IMR-90 (cell line): ENCODE data around the gene PRR16. TPM values are rescaled to one million over a fixed set of nuclear protein-coding genes. Genes with fewer than 3 reads are reported as not detected.
A peak's percentile ranks its signal among the peaks of the same experiment; 100 is the strongest.

Experiments used
- ATAC-seq: fragments of 200-7000 bp; cut with Tn5 transposase; 2 replicates; pipeline ENCODE4 v1.9.1; 2020; ENCODE audit warnings: low read depth, mild to moderate bottlenecking, moderate library complexity
- BruUV-seq: library from RNA; stranded (reverse); fragments of 400-500 nt; replicated peaks from 2 replicates; lab custom pipeline; 2021; lab: Mats Ljungman, UMichigan
- CTCF ChIA-PET: fragments of 300-600 bp; formaldehyde crosslinking; extraction: SDS; loops from one replicate; lab custom pipeline; 2021; ENCODE audit warnings: antibody characterized with exemption; lab: Yijun Ruan, JAX
- POLR2A ChIA-PET: fragments of 300-600 bp; sonication (Branson Sonifier 250); formaldehyde crosslinking; loops from one replicate; lab custom pipeline; 2022; ENCODE audit warnings: antibody characterized with exemption; ENCODE audit not compliant: unreplicated experiment; lab: Charles Lee
- DNase-seq: peaks from one replicate; pipeline ENCODE4 v3.0.0; 2013
- H2AFZ ChIP-seq: replicated peaks from 2 replicates; pipeline ENCODE3; 2013; ENCODE audit warnings: low read length, mild to moderate bottlenecking; ENCODE audit not compliant: poor library complexity
- H2AK5ac ChIP-seq: 2 replicates; pipeline ENCODE4 v1.6.1; 2013; ENCODE audit warnings: low read depth, low read length, inconsistent platforms
- H2AK9ac ChIP-seq: replicated peaks from 2 replicates; pipeline ENCODE3; 2013; ENCODE audit warnings: mild to moderate bottlenecking, low read depth, low read length, moderate library complexity; ENCODE audit not compliant: poor library complexity
- H2BK120ac ChIP-seq: 2 replicates; pipeline ENCODE4 v1.6.1; 2013; ENCODE audit warnings: low read depth, low read length, inconsistent platforms
- H2BK15ac ChIP-seq: 3 replicates; pipeline ENCODE4 v1.6.1; 2013; ENCODE audit warnings: low read depth, low read length, inconsistent platforms
- H2BK20ac ChIP-seq: 2 replicates; pipeline ENCODE4 v1.6.1; 2013; ENCODE audit warnings: low read depth, mild to moderate bottlenecking, inconsistent platforms, low read length, moderate library complexity
- H2BK5ac ChIP-seq: 2 replicates; pipeline ENCODE4 v1.6.1; 2013; ENCODE audit warnings: mild to moderate bottlenecking, low read depth, low read length, inconsistent platforms; ENCODE audit not compliant: poor library complexity, severe bottlenecking
- H3K14ac ChIP-seq: replicated peaks from 2 replicates; pipeline ENCODE4 v1.6.1; 2013; ENCODE audit warnings: low read depth, low read length, inconsistent platforms
- H3K18ac ChIP-seq: 2 replicates; pipeline ENCODE4 v1.6.1; 2013; ENCODE audit warnings: low read depth, low read length, control low read depth
- H3K23ac ChIP-seq: 2 replicates; pipeline ENCODE4 v1.6.1; 2013; ENCODE audit warnings: low read depth, low read length, inconsistent platforms
- H3K27ac ChIP-seq: 2 replicates; pipeline ENCODE4 v1.5.1; 2013; ENCODE audit warnings: mild to moderate bottlenecking, control low read depth, low read length; ENCODE audit not compliant: insufficient read depth
- H3K27me3 ChIP-seq: 2 replicates; pipeline ENCODE4 v1.6.1; 2013; ENCODE audit warnings: low read length; ENCODE audit not compliant: control insufficient read depth, insufficient read depth
- H3K36me3 ChIP-seq: 2 replicates; pipeline ENCODE4 v1.6.1; 2013; ENCODE audit warnings: low read length, mixed read lengths; ENCODE audit not compliant: control insufficient read depth, insufficient read depth
- H3K4ac ChIP-seq: 2 replicates; pipeline ENCODE4 v1.6.1; 2013; ENCODE audit warnings: low read depth, low read length, inconsistent platforms
- H3K4me1 ChIP-seq: 2 replicates; pipeline ENCODE4 v1.6.1; 2013; ENCODE audit warnings: low read length, mixed read lengths; ENCODE audit not compliant: control insufficient read depth, insufficient read depth
- H3K4me2 ChIP-seq: 2 replicates; pipeline ENCODE4 v1.6.1; 2013; ENCODE audit warnings: low read depth, mild to moderate bottlenecking, control low read depth, low read length, moderate library complexity
- H3K4me3 ChIP-seq: 2 replicates; pipeline ENCODE4 v1.5.1; 2013; ENCODE audit warnings: low read depth, mild to moderate bottlenecking, control low read depth, low read length, moderate library complexity; ENCODE audit not compliant: insufficient read depth
- H3K56ac ChIP-seq: 2 replicates; pipeline ENCODE4 v1.6.1; 2013; ENCODE audit warnings: low read length, inconsistent platforms; ENCODE audit not compliant: insufficient read depth; ENCODE audit errors: extremely low read depth
- H3K79me1 ChIP-seq, 2 experiments: 2 replicates each; pipeline ENCODE4 v1.6.1; 2013; ENCODE audit warnings: low read length in 2 of 2, inconsistent platforms in 1 of 2, low read depth in 1 of 2
- H3K9ac ChIP-seq: 2 replicates; pipeline ENCODE4 v1.6.1; 2013; ENCODE audit warnings: low read depth, low read length, control low read depth
- H3K9me1 ChIP-seq: 2 replicates; pipeline ENCODE4 v1.6.1; 2013; ENCODE audit warnings: low read length, inconsistent platforms; ENCODE audit not compliant: insufficient read depth
- H3K9me3 ChIP-seq: 2 replicates; pipeline ENCODE4 v1.6.1; 2013; ENCODE audit warnings: low read length; ENCODE audit not compliant: control insufficient read depth, insufficient read depth
- H4K20me1 ChIP-seq: 2 replicates; pipeline ENCODE4 v1.6.1; 2013; ENCODE audit warnings: low read length, inconsistent platforms; ENCODE audit not compliant: insufficient read depth
- H4K5ac ChIP-seq: 2 replicates; pipeline ENCODE4 v1.6.1; 2013; ENCODE audit warnings: mild to moderate bottlenecking, low read depth, low read length, control low read depth
- H4K8ac ChIP-seq, 2 experiments: 2 replicates each; pipeline ENCODE4 v1.6.1; 2013; ENCODE audit warnings: low read depth in 2 of 2, low read length in 2 of 2, control low read depth in 1 of 2, inconsistent platforms in 1 of 2
- H4K91ac ChIP-seq: 2 replicates; pipeline ENCODE4 v1.6.1; 2013; ENCODE audit warnings: low read depth, low read length, inconsistent platforms; ENCODE audit not compliant: insufficient read depth
- BHLHE40 ChIP-seq: fragments of 150-350 bp; IDR thresholded peaks from 2 replicates; pipeline ENCODE4 v1.6.1; 2016; ENCODE audit warnings: mild to moderate bottlenecking, low read depth, low read length
- CEBPB ChIP-seq: IDR thresholded peaks from 2 replicates; pipeline ENCODE4 v1.6.1; 2012; ENCODE audit warnings: low read depth, low read length, improper control_type of control experiment
- CHD1 ChIP-seq: IDR thresholded peaks from 2 replicates; pipeline ENCODE4 v1.6.1; 2012; ENCODE audit warnings: low read depth, low read length, improper control_type of control experiment
- FOS ChIP-seq: fragments of 150-350 bp; IDR thresholded peaks from 2 replicates; pipeline ENCODE4 v1.6.1; 2016; ENCODE audit warnings: low read depth, low read length
- MAFK ChIP-seq: IDR thresholded peaks from 2 replicates; pipeline ENCODE4 v1.6.1; 2012; ENCODE audit warnings: low read depth, low read length, improper control_type of control experiment
- MAZ ChIP-seq: IDR thresholded peaks from 2 replicates; pipeline ENCODE4 v1.6.1; 2012; ENCODE audit warnings: low read depth, mild to moderate bottlenecking, low read length, improper control_type of control experiment, moderate library complexity, borderline replicate concordance
- MXI1 ChIP-seq: IDR thresholded peaks from 2 replicates; pipeline ENCODE4 v1.6.1; 2012; ENCODE audit warnings: low read depth, mild to moderate bottlenecking, low read length, moderate library complexity, borderline replicate concordance
- NFE2L2 ChIP-seq: fragments of 150-350 bp; IDR thresholded peaks from 2 replicates; pipeline ENCODE4 v1.6.1; 2016; ENCODE audit warnings: low read depth, mild to moderate bottlenecking, low read length
- POLR2A ChIP-seq: IDR thresholded peaks from 2 replicates; pipeline ENCODE4 v1.6.1; 2012; ENCODE audit warnings: mild to moderate bottlenecking, low read depth, low read length
- RAD21 ChIP-seq: IDR thresholded peaks from 2 replicates; pipeline ENCODE4 v1.6.1; 2012; ENCODE audit warnings: low read length, improper control_type of control experiment
- RCOR1 ChIP-seq: IDR thresholded peaks from 2 replicates; pipeline ENCODE4 v1.6.1; 2012; ENCODE audit warnings: mild to moderate bottlenecking, low read length, improper control_type of control experiment; ENCODE audit not compliant: insufficient replicate concordance
- RFX5 ChIP-seq: IDR thresholded peaks from 2 replicates; pipeline ENCODE4 v1.8.0; 2012; ENCODE audit warnings: low read depth, mild to moderate bottlenecking, low read length, moderate library complexity
- SMC3 ChIP-seq: fragments of 150-350 bp; IDR thresholded peaks from 2 replicates; pipeline ENCODE4 v1.6.1; 2016; ENCODE audit warnings: low read depth, mild to moderate bottlenecking, antibody characterized with exemption, low read length, moderate library complexity
- WGBS, 2 experiments: methylation state at CpG; one replicate each; pipeline versions ENCODE4 v1.1.5 to v1.1.7; 2013; ENCODE audit warnings: missing lambda C conversion rate in 2 of 2; ENCODE audit not compliant: insufficient read length in 1 of 2; ENCODE audit errors: extremely low coverage in 2 of 2; 5-methylcytosine and 5-hydroxymethylcytosine counted together
- dilution Hi-C: fragments of 300-500 bp; cut with HindIII; formaldehyde crosslinking; loops from one replicate; pipeline ENCODE4 v1.14.3; 2018; ENCODE audit warnings: low sequenced_read_pairs; ENCODE audit not compliant: unreplicated experiment
- in situ Hi-C: fragments of 300-500 bp; cut with MboI; formaldehyde crosslinking; loops from 3 replicates; pipeline ENCODE4 v1.14.3; 2019; ENCODE audit warnings: low sequenced_read_pairs, inconsistent platforms, mixed read lengths
- intact Hi-C: fragments of 100-400 bp; cut with micrococcal nuclease; formaldehyde crosslinking; loops from 2 replicates; pipeline ENCODE4 v1.10.0; 2022
- polyA plus RNA-seq, 3 experiments: library from polyadenylated mRNA; depleted of rRNA; stranded (reverse); fragments of >200 nt; gene quantifications; 2 replicates each; pipeline ENCODE4 v1.2.3, GENCODE V29; 2012; ENCODE audit warnings: low replicate concordance in 1 of 3
- total RNA-seq: library from RNA; depleted of rRNA; stranded (reverse); fragments of >200 nt; gene quantifications from 2 replicates; pipeline ENCODE4 v1.2.3, GENCODE V29; 2012
- TF ChIP-seq, protein P1 (sequence below): conservative IDR thresholded peaks from 2 replicates; pipeline ENCODE4 v1.5.1; 2012; ENCODE audit warnings: mild to moderate bottlenecking, low read depth, low read length, improper control_type of control experiment
- TF ChIP-seq, protein P2 (sequence below): fragments of 150-350 bp; IDR thresholded peaks from 2 replicates; pipeline ENCODE4 v1.6.1; 2017; ENCODE audit warnings: mild to moderate bottlenecking, antibody characterized with exemption, low read length, low read depth
- TF ChIP-seq, protein P3 (sequence below): fragments of 150-350 bp; IDR thresholded peaks from 2 replicates; pipeline ENCODE4 v1.6.1; 2016; ENCODE audit warnings: low read depth, mild to moderate bottlenecking, low read length, moderate library complexity, borderline replicate concordance

The PRR16 gene
- total and polyA plus RNA-seq, 2 of the 4 experiments (the other 2 are of a cell fraction) = 9.9 to 45.2 TPM

DNA sequence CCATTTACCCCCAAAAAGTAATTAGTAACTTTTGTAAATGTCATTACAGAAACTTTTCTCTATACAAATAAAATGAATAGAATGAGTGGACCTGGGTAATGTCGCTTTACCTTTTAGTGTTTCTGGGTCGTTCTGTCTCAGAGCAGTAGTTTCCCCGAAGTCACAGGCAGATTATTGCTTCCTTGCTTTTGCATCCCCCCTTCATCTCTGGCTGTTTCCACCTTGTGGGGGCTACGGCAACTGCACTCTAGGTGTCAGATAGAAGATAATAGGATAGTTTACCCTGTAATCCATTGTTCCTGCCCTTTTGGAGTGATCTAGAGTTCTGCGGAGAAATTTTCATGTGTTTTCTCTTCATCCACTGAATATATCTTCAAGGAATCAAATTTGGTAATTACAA lies 68.7 kb downstream of the PRR16 start:
- WGBS, 2 experiments = no CpG with 5 or more reads among the region's 5 CpGs
- dilution Hi-C loops = no loop called here

More for the DNA sequence above, 68.7 kb downstream of the PRR16 start:
- Histone ChIP-seq H3K9me3 (no peaks in the 10 kb centered on the region), H3K18ac (no peak overlapping the region), H4K8ac (no peak overlapping the region; a peak in 1 of 4 replicates), H3K27ac (no peak overlapping the region), H2BK120ac (no peak overlapping the region), H3K56ac (no peak overlapping the region), H2BK20ac (no peak overlapping the region), H3K9ac (no peak overlapping the region), H4K5ac (peak overlapping the region; percentile 74; the same call in 1 of the 2 replicates), H3K27me3 (no peaks in the 10 kb centered on the region), H3K9me1 (no peaks in the 10 kb centered on the region), H4K91ac (no peak overlapping the region), H3K23ac (no peak overlapping the region), H3K14ac (no peak overlapping the region), H3K4me2 (no peak overlapping the region), H2AFZ (no peak overlapping the region), H2BK15ac (no peak overlapping the region), H3K36me3 (no peaks in the 10 kb centered on the region), H2AK5ac (no peak overlapping the region), H2BK5ac (no peak overlapping the region), H3K4me3 (no peak overlapping the region), H2AK9ac (no peak overlapping the region), H3K4me1 (peaks cover 3% of the 10 kb centered on the region), H3K4ac (no peak overlapping the region), H4K20me1 (no peaks in the 10 kb centered on the region), H3K79me1 (peaks cover 6 to 39% of the 10 kb centered on the region in 2 experiments)
- DNase-seq (no peak), ATAC-seq (no peak)
- POLR2A ChIA-PET = no interaction called here
- BruUV-seq = no TSS peak
- in situ Hi-C loops = no loop called here
- TF ChIP-seq MAZ = no peak
- no peak for TF ChIP-seq CEBPB
- no peak for TF ChIP-seq NFE2L2
- TF ChIP-seq RAD21 = no peak
- no peak for TF ChIP-seq CHD1
- TF ChIP-seq POLR2A = no peak
- TF ChIP-seq, protein P1, sequence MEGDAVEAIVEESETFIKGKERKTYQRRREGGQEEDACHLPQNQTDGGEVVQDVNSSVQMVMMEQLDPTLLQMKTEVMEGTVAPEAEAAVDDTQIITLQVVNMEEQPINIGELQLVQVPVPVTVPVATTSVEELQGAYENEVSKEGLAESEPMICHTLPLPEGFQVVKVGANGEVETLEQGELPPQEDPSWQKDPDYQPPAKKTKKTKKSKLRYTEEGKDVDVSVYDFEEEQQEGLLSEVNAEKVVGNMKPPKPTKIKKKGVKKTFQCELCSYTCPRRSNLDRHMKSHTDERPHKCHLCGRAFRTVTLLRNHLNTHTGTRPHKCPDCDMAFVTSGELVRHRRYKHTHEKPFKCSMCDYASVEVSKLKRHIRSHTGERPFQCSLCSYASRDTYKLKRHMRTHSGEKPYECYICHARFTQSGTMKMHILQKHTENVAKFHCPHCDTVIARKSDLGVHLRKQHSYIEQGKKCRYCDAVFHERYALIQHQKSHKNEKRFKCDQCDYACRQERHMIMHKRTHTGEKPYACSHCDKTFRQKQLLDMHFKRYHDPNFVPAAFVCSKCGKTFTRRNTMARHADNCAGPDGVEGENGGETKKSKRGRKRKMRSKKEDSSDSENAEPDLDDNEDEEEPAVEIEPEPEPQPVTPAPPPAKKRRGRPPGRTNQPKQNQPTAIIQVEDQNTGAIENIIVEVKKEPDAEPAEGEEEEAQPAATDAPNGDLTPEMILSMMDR = no peak
- TF ChIP-seq BHLHE40 = no peak
- no peak for TF ChIP-seq RFX5
- no peak for TF ChIP-seq MAFK
- TF ChIP-seq, protein P2, sequence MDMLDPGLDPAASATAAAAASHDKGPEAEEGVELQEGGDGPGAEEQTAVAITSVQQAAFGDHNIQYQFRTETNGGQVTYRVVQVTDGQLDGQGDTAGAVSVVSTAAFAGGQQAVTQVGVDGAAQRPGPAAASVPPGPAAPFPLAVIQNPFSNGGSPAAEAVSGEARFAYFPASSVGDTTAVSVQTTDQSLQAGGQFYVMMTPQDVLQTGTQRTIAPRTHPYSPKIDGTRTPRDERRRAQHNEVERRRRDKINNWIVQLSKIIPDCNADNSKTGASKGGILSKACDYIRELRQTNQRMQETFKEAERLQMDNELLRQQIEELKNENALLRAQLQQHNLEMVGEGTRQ = no peak
- no peak for TF ChIP-seq FOS
- TF ChIP-seq, protein P3, sequence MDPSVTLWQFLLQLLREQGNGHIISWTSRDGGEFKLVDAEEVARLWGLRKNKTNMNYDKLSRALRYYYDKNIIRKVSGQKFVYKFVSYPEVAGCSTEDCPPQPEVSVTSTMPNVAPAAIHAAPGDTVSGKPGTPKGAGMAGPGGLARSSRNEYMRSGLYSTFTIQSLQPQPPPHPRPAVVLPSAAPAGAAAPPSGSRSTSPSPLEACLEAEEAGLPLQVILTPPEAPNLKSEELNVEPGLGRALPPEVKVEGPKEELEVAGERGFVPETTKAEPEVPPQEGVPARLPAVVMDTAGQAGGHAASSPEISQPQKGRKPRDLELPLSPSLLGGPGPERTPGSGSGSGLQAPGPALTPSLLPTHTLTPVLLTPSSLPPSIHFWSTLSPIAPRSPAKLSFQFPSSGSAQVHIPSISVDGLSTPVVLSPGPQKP = no peak
- TF ChIP-seq MXI1 = no peak
- no peak for TF ChIP-seq RCOR1
- TF ChIP-seq SMC3 = no peak
- intact Hi-C loops = no loop called here
- CTCF ChIA-PET = no interaction called here
